GM12892 (cell line): ENCODE data around the gene LRRC46.

Experiments used
- POLR2A ChIP-seq: IDR thresholded peaks from 2 replicates; pipeline ENCODE4 v1.6.1; 2011; ENCODE audit warnings: low read depth, low read length, control low read depth
- POLR2AphosphoS5 ChIP-seq: IDR thresholded peaks from 2 replicates; pipeline ENCODE4 v1.6.1; 2011; ENCODE audit warnings: low read depth, low read length, control low read depth

- TF ChIP-seq POLR2A (no peak), POLR2AphosphoS5 (no peak)
These were observed 20.9 kb downstream of the LRRC46 start for GRCh38 chr17:47852113-47852949.
